HepG2 (cell line): ENCODE measurements around the gene C9orf78. TPM values are rescaled to one million over a fixed set of nuclear protein-coding genes. Genes with fewer than 3 reads are reported as not detected.
A peak's percentile ranks its signal among the peaks of the same experiment; 100 is the strongest.

ENCODE experiments used
- DBP ChIP-seq: sonication (generic); formaldehyde crosslinking; IDR thresholded peaks from 2 replicates; pipeline ENCODE4 v1.4.0; 2020; ENCODE audit warnings: missing genetic modification reagents; ENCODE audit errors: not compliant biosample characterization
- DMTF1 ChIP-seq: sonication (generic); formaldehyde crosslinking; IDR thresholded peaks from 2 replicates; pipeline ENCODE4 v1.4.0; 2020; ENCODE audit warnings: mild to moderate bottlenecking, missing genetic modification reagents
- HIC2 ChIP-seq: sonication (generic); formaldehyde crosslinking; IDR thresholded peaks from 2 replicates; pipeline ENCODE4 v1.9.0; 2022; ENCODE audit warnings: low read depth, missing genetic modification reagents
- NR2F6 ChIP-seq, 2 experiments: IDR thresholded peaks; 2 replicates each; pipeline ENCODE4 v1.6.1; 2016; ENCODE audit warnings: antibody characterized with exemption in 1 of 2, mild to moderate bottlenecking in 1 of 2
- PRPF4 ChIP-seq: fragments of 200-400 bp; formaldehyde crosslinking; IDR thresholded peaks from 2 replicates; pipeline ENCODE4 v1.6.1; 2016; ENCODE audit warnings: low read length, low read depth; ENCODE audit not compliant: poor library complexity, severe bottlenecking
- SATB2 ChIP-seq: sonication (generic); formaldehyde crosslinking; IDR thresholded peaks from 2 replicates; pipeline ENCODE4 v1.5.0; 2020; ENCODE audit warnings: missing genetic modification reagents
- THAP9 ChIP-seq: sonication (generic); formaldehyde crosslinking; IDR thresholded peaks from 2 replicates; pipeline ENCODE4; 2020; ENCODE audit warnings: missing genetic modification reagents, mild to moderate bottlenecking, borderline replicate concordance
- ZNF275 ChIP-seq: sonication (generic); formaldehyde crosslinking; IDR thresholded peaks from 2 replicates; pipeline ENCODE4 v1.8.0; 2022; ENCODE audit warnings: missing genetic modification reagents, mild to moderate bottlenecking, inconsistent platforms, borderline replicate concordance
- ZNF644 ChIP-seq: IDR thresholded peaks from 2 replicates; pipeline ENCODE4 v1.6.1; 2016; ENCODE audit warnings: low read depth
- ZNF646 ChIP-seq: sonication (generic); formaldehyde crosslinking; IDR thresholded peaks from 2 replicates; pipeline ENCODE4 v1.9.0; 2021; ENCODE audit warnings: mild to moderate bottlenecking, missing genetic modification reagents
- polyA plus RNA-seq, 8 experiments: library from polyadenylated mRNA; depleted of rRNA in 3 of 8; stranded (reverse) in 7 of 8; unstranded in 1 of 8; fragments of >200 nt; fragmentation: Illumina TruSeq in 4 of 8; extraction: Trizol in 4 of 8; gene quantifications; 2 replicates each; pipeline versions ENCODE4 v1.2.1 to v1.2.3, GENCODE V29; 2011 to 2016; ENCODE audit warnings: low read depth in 4 of 8, missing spikeins in 1 of 8, mixed read lengths in 1 of 8; ENCODE audit not compliant: insufficient read depth in 1 of 8
- total RNA-seq, 5 experiments: library from RNA; depleted of rRNA; stranded (reverse); fragments of >200 nt; fragmentation: Illumina TruSeq; extraction: Trizol; gene quantifications; 2 replicates each; pipeline ENCODE4 v1.2.3, GENCODE V29; 2016; ENCODE audit warnings: low read depth in 1 of 5

Gene C9orf78
- total and polyA plus RNA-seq, 2 of the 13 experiments (the other 11 are each of a cell fraction or from before 2014, with no cell fraction given), result 18.4 to 35.5 TPM

- no peak for TF ChIP-seq DMTF1
- TF ChIP-seq SATB2, result no peak
- no peak; the same call in 1 of the 2 replicates for TF ChIP-seq ZNF275 (CRISPR knock-in tag)
- no peak for TF ChIP-seq HIC2
- TF ChIP-seq ZNF646 (CRISPR knock-in tag), result no peak
- TF ChIP-seq THAP9 (CRISPR knock-in tag), result peak; percentile 92; the same call in 1 of the 2 replicates
- TF ChIP-seq DBP, result no peak
- TF ChIP-seq ZNF644 (CRISPR knock-in tag), result peak; percentile 20; the same call in 1 of the 2 replicates
- no peak for TF ChIP-seq NR2F6 (IDR thresholded peaks at IDR 0.05)
- TF ChIP-seq NR2F6 (CRISPR knock-in tag; IDR thresholded peaks at IDR 0.05), result peak; percentile 52; the same call in 1 of the 2 replicates
- no peak for TF ChIP-seq PRPF4
These were observed 11.0 kb downstream of the C9orf78 start, which contains the start of gene TOR1A (continued) for GRCh38 chr9:129823935-129824601.
